Glomerular visceral epithelial cell (primary cell): ENCODE measurements around the gene IL1R2.

Experiments used
- DNase-seq: peaks from one replicate; pipeline ENCODE4 v3.0.0-alpha.2; 2016; ENCODE audit errors: extremely low spot score

IL1R2 gene

DNA sequence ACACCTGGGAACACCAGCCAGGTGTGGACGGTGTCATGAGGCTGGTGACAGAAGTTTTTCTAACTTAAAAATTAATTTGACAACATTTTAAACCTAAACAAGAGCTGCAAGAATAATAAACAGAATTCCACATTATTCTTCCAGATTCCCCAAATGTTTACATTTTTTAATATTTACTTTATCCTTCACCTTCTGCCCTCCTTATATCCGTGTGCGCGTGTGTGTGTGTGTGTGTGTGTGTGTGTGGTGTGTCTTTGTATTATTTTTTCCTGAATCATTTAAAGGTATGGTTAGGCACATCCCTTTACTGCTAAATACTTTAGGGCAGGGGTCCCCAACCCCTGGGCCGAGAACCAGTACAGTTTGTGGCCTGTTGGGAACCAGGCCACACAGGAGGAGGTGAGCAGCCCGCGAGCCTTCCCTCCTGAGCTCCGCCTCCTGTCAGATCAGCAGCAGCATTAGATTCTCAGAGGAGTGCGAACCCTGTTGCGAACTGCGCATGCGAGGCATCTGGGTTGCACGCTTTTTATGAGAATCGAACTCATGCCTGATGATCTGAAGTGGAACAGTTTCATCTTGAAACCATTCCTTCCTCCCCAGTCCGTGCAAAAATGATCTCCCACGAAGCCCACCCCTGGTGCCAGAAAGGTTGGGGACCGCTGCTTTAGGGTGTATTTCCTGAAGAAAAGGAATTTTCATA, 16.4 kb upstream of the IL1R2 start:
- no peak for DNase-seq

DNA sequence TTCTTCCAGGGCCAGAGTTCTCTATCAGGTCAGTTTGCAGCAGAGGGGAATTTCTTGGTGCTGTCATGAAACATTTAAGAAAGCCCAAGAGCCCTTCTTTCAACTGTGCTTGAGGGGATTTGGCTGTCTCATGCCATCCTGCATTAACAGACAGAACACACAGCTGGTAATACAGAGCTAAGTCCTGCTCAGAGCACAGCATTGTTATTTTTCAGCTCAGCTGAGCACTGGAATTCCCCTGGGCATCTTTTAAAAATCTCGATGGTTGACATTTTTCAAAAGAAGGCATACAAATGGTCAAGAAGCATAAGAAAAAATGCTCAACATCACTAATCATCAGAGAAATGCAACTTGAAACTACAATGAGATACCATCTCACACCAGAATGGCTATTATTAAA, 14.9 kb upstream of the IL1R2 start:
- DNase-seq, result no peak

DNA sequence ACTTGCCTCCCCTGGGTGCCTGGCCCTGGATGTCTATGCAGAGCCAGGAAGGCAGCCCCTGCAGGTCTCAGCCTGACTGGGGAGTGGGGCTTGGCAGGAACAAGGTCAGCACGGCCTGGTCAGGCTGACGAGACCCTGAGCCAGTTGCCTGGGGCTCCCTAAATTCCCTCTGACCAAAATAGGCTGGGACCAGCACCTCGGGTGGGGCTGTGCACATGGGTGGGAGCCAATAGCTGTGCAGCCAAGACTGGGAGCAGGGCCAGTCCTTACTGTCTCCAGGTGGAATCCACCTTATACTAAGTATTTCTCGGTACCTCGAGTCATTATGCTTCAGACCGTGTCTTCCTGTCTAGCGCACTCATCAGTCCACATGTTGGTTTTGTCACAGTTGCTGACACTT, 11.4 kb upstream of the IL1R2 start:
- DNase-seq, result no peak

DNA sequence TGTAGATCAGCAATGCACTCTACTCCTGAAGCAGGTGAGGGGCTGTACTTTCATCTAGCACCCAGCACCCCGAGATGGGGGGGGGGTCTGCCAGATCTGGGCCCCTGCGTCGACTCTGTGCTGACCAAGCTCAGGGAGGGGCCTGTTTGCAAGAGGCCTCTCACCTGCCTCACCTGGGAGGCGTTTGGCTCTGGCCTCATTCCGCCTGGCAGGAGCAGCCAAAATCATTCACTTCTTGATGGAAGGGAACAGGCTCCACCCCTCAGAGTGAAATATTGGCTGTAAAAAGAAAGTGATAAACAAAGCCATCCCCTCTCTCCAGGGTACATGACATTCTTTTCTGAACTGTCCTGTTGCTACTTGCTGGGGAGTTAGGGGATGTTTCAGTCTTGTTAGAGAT, 10.7 kb upstream of the IL1R2 start:
- DNase-seq, result no peak

DNA sequence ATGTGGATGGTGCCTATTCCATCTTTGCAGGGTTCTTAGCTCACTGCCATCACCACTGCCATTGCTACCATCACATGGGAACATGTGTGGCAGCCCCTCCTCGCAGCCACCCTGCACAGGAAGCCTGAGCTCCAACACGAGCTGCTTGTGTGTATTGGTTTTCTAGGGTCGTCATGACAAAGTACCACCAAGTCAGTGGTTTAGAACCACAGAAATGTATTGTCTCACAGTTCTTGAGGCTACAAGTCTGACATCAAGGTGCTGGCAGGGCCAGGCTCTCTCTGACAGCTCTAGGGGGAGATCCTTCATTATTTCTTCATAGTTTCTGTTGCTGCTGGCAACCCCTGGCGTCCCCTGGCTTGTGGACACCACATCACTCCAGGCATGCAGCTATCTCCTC, 10.3 kb upstream of the IL1R2 start:
- DNase-seq, result peak; percentile 21

DNA sequence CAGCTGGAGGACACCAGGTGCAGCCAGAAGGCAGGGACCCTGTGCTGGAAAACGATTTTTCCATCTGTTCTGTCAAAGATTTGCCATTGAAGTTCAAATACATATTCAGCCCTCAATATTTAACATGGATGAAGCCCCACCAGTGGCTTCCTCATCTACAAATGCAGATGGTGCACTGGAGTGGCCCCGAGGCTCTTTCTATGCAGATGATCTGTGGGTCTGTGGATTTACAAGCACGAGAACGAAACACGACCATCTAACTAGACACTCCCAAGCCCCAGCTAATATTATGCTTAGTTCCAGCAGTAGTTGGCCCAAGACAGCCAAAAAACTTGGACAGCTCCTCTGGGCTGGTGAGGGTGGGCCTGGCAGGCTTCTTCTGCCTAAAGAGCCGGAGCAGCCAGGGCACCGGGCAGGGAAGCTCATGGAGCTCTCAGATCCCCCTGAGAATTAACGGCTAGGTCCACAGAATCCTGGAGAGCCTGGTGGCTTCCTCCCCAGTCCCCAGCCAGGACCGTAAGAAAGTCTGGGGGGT, 9.2 kb upstream of the IL1R2 start:
- no peak for DNase-seq

DNA sequence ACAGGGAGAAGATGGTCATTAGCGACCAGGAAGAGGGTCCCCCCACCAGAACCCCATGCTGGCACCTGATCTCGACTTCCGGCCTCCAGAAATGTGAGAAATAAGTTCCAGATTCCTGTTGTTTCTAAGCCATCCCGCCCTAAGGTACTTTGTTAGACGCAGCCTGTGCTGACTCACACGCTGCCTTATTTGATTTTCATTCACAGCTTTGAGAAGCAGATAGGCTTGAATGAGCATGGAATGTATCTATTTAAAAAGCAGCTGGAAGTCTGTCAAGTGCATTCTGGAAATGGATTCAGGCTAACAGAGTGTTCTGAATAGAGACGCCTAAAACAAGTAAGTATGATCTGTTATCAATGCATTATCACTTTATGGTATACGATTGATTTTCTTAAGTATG, 8.3 kb upstream of the IL1R2 start:
- peak; percentile 90 for DNase-seq

DNA sequence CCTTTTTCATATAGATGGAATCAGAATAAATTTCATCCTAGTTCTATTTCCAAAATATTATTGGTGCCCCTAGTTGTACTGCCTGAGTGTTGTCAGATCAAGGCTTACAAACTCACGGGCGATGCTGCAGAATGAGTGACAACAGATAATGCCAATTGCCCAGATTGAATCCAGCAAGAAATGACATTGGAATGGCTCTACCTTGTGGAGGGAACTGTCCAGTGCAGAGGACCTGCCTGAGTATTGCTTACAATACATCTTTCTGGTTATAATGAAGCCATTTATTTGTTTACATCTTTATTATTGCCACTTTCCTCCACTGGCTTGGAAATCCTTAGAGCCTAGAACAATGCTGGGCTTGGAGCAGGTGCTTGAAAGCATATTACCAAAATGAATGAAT, 7.8 kb upstream of the IL1R2 start:
- no peak for DNase-seq

DNA sequence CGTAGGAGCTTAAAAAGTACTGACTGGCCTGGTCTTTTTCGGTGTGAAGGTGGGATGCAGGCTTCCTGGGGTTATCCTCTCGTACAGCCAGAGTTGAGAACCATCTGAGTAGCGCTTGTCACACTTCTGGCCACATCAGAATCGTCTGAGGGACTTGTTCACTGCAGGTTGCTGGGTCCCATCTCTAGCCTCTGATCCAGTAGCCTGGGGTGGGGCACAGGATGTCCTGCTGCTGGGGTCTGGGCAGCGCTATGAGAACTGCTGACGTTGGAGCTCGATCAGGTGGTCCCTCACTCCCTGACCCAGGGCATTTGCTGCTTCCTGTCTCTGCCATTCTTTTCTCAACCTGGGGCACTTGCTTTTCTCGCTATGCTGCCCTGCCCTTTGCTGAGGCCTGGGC, 7.1 kb upstream of the IL1R2 start:
- DNase-seq, result no peak

DNA sequence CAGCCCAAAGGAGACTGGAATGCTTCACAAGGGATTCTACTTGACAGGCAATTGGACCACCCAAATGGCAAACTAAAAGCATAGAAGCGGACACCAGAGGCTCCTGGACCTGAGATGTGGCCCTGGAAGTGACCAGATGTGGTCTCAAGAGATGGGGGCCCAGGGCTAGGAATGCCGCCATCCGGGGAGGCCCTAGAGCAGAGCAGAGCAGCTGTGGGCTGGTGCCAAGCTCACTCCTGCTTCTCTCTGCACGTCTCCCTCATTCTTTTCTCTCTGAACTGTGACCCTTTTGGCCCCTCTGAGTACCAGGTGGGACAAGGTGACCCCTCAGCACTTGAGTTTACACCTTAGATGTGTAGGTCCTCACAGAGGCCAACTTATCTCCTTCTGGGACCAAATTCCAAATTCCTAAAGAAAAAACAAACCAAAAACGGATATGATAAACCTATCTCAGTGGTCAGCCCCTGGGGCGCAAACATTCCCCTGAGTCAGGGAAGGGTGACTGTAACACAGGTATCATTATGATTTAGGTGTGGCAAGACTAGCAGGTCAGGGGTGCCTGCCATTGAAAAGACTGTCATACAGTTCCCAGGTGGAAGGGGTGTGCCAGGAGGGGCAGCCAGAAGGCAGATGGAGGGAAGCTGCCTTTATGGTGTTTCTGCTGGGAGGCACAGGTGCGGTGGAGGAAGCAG, 6.5 kb upstream of the IL1R2 start:
- no peak for DNase-seq

DNA sequence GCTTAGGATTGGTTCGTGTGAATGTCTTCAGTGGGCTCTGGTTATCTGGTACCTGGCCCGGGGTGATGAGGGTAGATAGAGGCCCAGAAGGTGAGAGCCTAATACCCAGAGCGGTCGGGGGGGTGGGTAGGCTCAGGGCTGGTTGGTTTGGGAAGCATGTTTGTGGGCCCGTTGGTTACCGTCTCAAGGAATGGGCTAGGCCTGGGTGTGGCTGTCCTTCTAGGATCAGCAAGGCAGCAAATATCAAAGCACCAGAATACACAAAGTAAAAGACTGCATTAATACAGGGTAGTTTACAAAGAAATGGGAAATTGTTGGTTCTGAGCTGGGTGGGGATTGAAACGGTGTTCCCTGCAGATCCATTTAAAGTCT, 6.0 kb upstream of the IL1R2 start:
- DNase-seq, result no peak

DNA sequence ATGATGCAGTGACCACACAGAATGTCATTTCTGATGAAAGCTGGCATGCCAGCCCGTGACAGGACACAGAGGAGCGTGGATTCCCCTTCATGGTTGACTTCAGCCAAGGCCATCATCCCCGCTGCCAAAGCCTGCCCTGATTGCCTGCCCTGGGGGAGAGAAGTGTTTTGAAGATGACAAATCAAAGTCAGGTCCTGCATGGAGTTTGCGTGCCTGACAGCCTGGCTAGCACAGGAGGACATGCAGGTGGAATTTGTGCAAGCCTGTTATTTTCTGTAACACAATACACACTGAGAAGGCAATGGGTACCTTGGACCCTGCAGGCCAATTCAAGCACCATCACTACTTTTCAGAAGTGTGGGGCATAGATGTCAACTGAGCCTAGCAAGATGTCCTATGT, 5.4 kb upstream of the IL1R2 start:
- peak; percentile 70 for DNase-seq

DNA sequence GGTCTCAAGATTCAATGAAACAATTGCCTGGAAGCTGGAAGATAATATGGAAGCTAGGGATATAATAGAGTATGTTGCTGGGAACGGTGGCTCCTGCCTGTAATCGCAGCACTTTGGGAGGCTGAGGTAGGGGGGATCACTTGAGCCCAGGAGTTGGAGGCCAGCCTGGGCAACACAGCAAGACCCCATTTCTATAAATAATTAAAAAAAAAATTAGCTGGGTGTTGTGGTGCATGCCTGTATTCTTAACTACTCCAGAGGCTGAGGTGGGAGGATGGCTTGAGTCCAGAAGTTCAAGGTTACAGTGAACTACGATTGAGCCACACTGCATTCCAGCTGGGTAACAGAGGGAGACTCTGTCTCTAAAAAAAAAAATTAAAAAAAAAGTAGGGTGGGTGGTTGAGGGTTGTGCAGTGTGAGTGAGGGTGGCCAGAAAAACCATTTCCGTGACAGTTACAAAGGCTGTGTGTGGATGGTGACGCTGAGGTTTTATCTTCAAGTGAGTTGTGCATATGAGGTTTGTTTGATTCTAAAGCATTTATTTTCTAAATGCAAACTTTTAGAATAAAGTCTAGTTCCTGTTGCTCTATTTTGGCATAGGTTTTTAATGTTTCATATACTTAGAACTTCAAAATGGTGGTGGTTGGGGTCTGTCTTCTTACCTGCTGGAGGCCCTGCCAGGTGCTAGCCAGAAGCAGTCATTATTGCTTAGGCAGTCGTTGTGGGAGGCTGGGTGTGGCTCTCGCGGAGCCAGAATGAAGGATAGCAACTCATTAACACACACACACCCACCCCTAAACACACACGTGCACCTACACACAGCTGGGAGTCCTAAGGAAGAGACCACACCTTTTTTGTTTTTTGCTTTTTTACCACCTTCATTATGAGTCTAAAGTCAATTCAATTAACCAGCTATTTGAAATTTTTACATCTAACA, 4.7 kb upstream of the IL1R2 start:
- DNase-seq, result peak; percentile 59

DNA sequence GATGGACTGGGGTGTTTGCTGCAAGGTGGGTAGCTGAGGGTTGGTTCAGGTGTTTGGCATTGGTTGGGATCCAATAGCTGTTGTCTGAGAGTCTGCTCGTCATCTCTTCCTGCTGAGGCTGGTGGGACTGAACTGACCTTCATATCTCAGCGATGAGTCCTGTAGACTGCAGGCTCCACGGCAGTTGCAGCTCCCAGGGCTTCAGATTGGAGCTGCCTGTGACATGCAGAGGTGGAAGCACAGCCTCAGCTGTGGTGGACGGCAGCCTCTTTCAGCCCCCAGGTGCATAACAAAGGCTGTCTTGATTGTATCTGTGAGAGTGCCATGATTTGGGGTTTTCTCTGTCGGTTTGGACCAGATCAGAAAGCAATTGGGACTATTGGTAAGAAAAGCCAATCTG, 3.9 kb upstream of the IL1R2 start:
- DNase-seq, result no peak

DNA sequence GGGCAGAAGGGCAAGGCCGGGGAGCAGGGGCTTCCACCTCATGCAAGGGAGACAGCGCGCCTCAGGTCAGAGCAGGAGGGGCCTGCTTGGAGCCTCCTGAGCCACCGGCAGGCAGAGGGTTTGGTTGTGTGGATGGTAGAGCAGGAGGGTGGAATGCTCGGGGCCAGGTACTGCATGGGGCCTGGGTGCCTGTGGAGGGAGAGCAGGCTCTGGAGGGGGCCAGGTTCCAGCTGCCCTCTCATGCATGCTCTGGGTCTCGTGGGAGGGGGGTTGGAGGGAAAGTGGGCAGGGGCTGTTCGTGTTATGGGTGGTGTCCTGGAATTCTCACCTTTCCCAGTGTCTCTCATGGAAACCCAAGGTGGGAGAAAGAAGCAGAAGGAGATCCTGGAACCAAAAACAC, 3.2 kb upstream of the IL1R2 start:
- no peak for DNase-seq

DNA sequence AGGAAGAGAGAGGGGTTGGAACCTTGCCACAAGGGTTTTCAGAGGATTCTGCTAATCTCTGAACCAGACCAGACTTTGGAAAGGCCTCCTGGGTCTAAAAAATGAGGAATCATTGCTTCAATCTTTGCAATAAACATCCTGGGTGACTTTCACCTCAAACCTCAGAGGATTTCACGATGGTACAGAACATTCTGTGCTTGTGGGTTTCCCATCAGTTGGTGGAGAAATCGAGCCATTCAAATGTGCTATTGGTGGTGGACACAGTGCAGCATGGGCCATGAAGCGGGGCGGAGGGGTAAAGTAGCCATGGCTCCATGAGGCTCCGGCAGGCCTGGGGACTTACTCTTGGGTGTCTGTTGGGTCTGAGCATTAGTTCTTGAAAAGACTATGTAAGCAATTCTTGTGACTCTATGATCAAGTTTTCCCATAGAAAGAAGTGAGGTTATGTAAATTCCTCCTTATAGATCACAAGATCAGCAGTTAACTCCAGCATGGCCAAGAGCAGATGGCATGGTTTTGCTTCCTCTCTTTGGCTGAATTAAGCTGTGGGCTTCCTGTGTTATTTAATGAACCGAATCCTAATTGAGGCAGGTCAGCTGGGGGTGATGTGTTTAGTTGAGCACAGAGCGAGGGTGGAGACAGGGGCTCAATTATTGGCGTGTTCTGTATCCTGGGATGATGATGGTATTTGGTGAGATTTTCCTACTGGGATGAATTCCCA, 1.9 kb upstream of the IL1R2 start:
- DNase-seq, result no peak

DNA sequence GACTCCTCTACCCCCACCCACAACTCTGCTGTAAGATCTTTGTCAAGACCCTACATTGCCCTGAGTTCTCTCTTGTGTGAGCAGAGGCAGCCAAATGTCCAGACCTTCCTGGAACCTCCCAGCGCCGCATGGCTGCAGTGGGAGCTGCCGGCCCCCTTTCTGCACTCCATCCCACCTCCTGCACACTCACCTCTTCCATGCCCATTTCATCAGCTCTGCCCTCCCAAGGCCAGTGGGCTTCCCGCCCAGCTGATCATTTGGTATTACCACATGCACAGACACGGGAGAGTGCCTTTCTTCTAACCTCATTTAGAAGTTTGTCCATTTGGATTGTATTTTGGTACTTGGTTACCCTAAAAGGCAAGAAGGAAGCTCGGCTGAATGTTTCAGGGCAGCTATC, 2.0 kb downstream of the IL1R2 start:
- no peak for DNase-seq

DNA sequence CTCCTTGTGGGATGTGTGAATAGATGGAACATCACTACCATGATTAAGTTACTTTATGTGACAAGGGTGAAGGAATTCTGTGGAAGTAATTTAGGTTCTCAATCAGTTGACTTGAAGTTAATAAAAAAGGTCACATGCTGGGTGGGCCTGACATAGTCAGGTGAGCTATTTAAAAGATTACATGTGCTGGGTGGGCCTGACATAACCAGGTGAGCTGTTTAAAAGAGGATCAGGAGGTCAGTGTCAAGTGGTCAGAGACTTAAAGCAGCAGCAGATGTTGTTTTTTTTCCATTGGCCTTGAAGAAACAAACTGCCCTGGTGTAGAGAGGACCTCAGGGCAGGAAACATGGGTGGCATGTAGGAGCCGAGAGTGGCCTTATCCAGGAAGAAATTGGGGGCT, 3.3 kb downstream of the IL1R2 start:
- DNase-seq, result no peak

DNA sequence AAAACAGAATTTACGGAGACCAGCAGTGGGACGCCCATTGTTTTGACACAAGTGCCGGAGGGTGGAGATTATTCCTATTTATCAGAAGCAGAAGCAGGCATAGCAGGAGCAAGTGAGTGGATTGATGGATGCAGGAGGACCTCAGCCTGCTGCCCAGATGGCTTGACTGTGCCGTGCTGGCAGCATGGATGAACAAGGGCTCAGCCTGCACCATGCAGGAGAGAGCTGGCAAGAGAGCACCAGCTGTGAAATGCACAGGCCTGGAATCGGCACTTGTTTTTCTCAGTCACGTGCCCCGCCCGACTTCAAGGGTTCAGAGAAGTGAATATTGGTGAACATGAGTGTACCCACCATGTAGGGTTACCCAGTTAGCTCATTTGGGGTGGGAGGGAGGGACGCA, 4.0 kb downstream of the IL1R2 start:
- no peak for DNase-seq

DNA sequence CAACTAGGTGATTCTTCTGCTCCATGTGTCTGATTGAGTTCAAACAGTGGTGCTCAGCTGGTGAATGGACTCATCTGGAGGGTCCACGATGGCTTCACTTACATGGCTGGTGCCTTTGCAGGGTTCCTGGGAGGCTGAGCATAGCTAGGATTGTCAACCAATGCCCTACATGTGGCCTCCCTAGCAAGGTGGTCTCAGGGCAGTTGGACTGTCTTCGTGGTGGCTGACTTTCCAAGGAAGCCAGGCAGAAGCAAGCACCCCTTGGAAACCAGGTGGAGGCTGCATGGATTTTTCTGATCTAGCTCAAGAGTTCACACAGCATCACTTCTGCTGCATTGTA, 6.8 kb downstream of the IL1R2 start:
- no peak for DNase-seq

DNA sequence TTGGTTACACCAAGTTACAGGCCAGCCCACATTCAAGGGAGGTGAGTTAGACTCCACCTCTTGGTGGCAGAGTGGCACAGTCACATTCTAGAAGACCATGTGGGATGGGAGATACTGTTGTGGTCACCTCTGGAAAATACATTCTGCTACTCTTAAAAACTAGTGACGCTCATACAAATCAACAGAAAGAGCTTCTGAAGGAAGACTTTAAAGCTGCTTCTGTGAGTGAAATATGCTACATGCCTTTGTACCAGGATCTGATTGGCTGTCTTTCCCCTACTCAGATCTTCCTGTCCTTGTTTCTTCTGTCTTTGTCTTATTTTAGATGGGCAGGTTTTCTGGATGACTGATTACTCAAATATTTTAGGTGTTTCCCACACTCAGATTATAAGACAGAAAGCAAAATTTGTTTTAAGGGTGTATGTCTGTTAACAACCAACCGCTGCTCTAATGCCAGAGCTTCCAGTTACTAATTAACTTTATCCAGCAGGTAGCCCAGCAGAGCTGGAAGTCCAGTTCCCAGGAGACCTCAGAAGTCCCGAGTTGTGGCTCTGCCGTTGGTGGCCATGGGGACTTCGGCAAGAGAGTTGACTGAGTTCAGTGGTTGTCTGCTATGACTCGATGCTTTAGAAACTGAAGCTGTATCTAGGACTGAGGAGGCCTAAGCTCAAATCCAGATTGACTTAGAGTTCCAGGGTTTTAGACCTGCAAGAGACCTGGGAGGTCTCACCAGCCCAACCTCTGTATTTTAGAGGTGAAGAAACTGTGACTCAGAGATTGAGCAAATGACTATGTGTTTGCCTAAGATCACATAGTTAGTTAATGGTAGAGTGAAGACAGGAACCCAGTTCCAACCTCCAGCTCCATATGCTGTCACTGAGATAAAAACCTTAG, 7.4 kb downstream of the IL1R2 start:
- DNase-seq, result peak; percentile 59
